H9 (cell line): ENCODE results near the gene GSE1. TPM values are rescaled to one million over a fixed set of nuclear protein-coding genes. Genes with fewer than 3 reads are reported as not detected.

Experiments
- DNase-seq: peaks from one replicate; pipeline ENCODE4 v3.0.0-alpha.2; 2017
- H2AFZ ChIP-seq: one replicate; pipeline ENCODE4 v1.6.1; 2013; ENCODE audit warnings: mild to moderate bottlenecking, low read length, control low read depth, moderate library complexity
- H2AK5ac ChIP-seq: 2 replicates; pipeline ENCODE4 v1.6.1; 2013; ENCODE audit warnings: low read length, control low read depth, mixed read lengths; ENCODE audit not compliant: insufficient read length
- H2BK120ac ChIP-seq: one replicate; pipeline ENCODE4 v1.6.1; 2013; ENCODE audit warnings: low read depth, mild to moderate bottlenecking, low read length, control low read depth, inconsistent platforms; ENCODE audit not compliant: poor library complexity, severe bottlenecking
- H2BK12ac ChIP-seq: 2 replicates; pipeline ENCODE4 v1.6.1; 2013; ENCODE audit warnings: low read length, control low read depth, mixed read lengths, low read depth; ENCODE audit not compliant: insufficient read length
- H2BK15ac ChIP-seq: 2 replicates; pipeline ENCODE4 v1.6.1; 2013; ENCODE audit warnings: low read depth, low read length, control low read depth
- H2BK20ac ChIP-seq: one replicate; pipeline ENCODE4 v1.6.1; 2013; ENCODE audit warnings: low read depth, mild to moderate bottlenecking, low read length, control low read depth, inconsistent platforms; ENCODE audit not compliant: poor library complexity, severe bottlenecking
- H2BK5ac ChIP-seq: 2 replicates; pipeline ENCODE4 v1.6.1; 2013; ENCODE audit warnings: low read length, control low read depth, mixed read lengths; ENCODE audit not compliant: insufficient read length
- H3K14ac ChIP-seq: 2 replicates; pipeline ENCODE4 v1.6.1; 2013; ENCODE audit warnings: low read length, control low read depth; ENCODE audit not compliant: insufficient read depth
- H3K18ac ChIP-seq: 2 replicates; pipeline ENCODE4 v1.6.1; 2013; ENCODE audit warnings: low read depth, mild to moderate bottlenecking, mixed read lengths, low read length, control low read depth; ENCODE audit not compliant: insufficient read length
- H3K23ac ChIP-seq: 2 replicates; pipeline ENCODE4 v1.6.1; 2013; ENCODE audit warnings: low read length, control low read depth, mixed read lengths, low read depth; ENCODE audit not compliant: insufficient read length
- H3K23me2 ChIP-seq: 2 replicates; pipeline ENCODE4 v1.6.1; 2013; ENCODE audit warnings: low read depth, mild to moderate bottlenecking, mixed read lengths, low read length, control low read depth; ENCODE audit not compliant: insufficient read length, poor library complexity, severe bottlenecking
- H3K27ac ChIP-seq: 2 replicates; pipeline ENCODE4 v1.5.1; 2013; ENCODE audit warnings: low read length, control low read depth, mixed read lengths, low read depth; ENCODE audit not compliant: insufficient read length
- H3K27me3 ChIP-seq: 2 replicates; pipeline ENCODE4 v1.6.1; 2013; ENCODE audit warnings: low read length, control low read depth, inconsistent platforms; ENCODE audit not compliant: insufficient read depth
- H3K4ac ChIP-seq: 2 replicates; pipeline ENCODE4 v1.6.1; 2013; ENCODE audit warnings: low read depth, mild to moderate bottlenecking, control low read depth, inconsistent platforms, low read length, moderate library complexity
- H3K4me1 ChIP-seq: 2 replicates; pipeline ENCODE4 v1.6.1; 2013; ENCODE audit warnings: low read length, control low read depth, inconsistent platforms; ENCODE audit not compliant: insufficient read depth
- H3K4me2 ChIP-seq: 2 replicates; pipeline ENCODE4 v1.6.1; 2013; ENCODE audit warnings: low read length, control low read depth, mixed read lengths; ENCODE audit not compliant: insufficient read length, insufficient read depth
- H3K56ac ChIP-seq: 2 replicates; pipeline ENCODE4 v1.6.1; 2013; ENCODE audit warnings: low read depth, mild to moderate bottlenecking, mixed read lengths, low read length, control low read depth; ENCODE audit not compliant: insufficient read length
- H3K79me1 ChIP-seq: 2 replicates; pipeline ENCODE4 v1.6.1; 2013; ENCODE audit warnings: low read depth, mild to moderate bottlenecking, moderate library complexity, low read length, control low read depth, inconsistent platforms; ENCODE audit not compliant: insufficient read depth, poor library complexity, severe bottlenecking
- H3K79me2 ChIP-seq: 2 replicates; pipeline ENCODE4 v1.6.1; 2013; ENCODE audit warnings: low read length, control low read depth, inconsistent platforms; ENCODE audit not compliant: insufficient read depth
- H3K9ac ChIP-seq: 2 replicates; pipeline ENCODE4 v1.6.1; 2013; ENCODE audit warnings: low read length, control low read depth, mixed read lengths; ENCODE audit not compliant: insufficient read length; ENCODE audit errors: extremely low read depth
- H3K9me3 ChIP-seq: one replicate; pipeline ENCODE4 v1.6.1; 2013; ENCODE audit warnings: low read depth, low read length, inconsistent platforms; ENCODE audit not compliant: control insufficient read depth
- H3T11ph ChIP-seq: one replicate; pipeline ENCODE4 v1.6.1; 2013; ENCODE audit warnings: mild to moderate bottlenecking, low read length, control low read depth, inconsistent platforms
- H4K20me1 ChIP-seq: one replicate; pipeline ENCODE4 v1.6.1; 2013; ENCODE audit not compliant: control insufficient read depth, insufficient read length, insufficient read depth
- H4K5ac ChIP-seq: 2 replicates; pipeline ENCODE4 v1.6.1; 2013; ENCODE audit warnings: low read depth, mild to moderate bottlenecking, mixed read lengths, low read length, control low read depth; ENCODE audit not compliant: insufficient read length
- H4K8ac ChIP-seq: replicated peaks from 2 replicates; pipeline ENCODE4 v1.6.1; 2013; ENCODE audit warnings: low read length, control low read depth, mixed read lengths, low read depth; ENCODE audit not compliant: insufficient read length
- H4K91ac ChIP-seq: 2 replicates; pipeline ENCODE4 v1.6.1; 2013; ENCODE audit warnings: low read depth, mild to moderate bottlenecking, moderate library complexity, mixed read lengths, low read length, control low read depth; ENCODE audit not compliant: insufficient read length
- H3K27ac Mint-ChIP-seq, 3 experiments: 2 replicates in 2 of 3; 3 replicates in 1 of 3; pipeline ENCODE4 v1.8.0; 2020 to 2021; ENCODE audit warnings: mixed read lengths in 3 of 3, mild to moderate bottlenecking in 1 of 3, moderate library complexity in 1 of 3
- H3K27me3 Mint-ChIP-seq: 2 replicates; pipeline ENCODE4 v1.8.0; 2021; ENCODE audit warnings: low read depth, mild to moderate bottlenecking, moderate library complexity, mixed read lengths
- H3K36me3 Mint-ChIP-seq, 3 experiments: 2 replicates in 2 of 3; 3 replicates in 1 of 3; pipeline ENCODE4 v1.8.0; 2020 to 2021; ENCODE audit warnings: low read depth in 3 of 3, mixed read lengths in 3 of 3; ENCODE audit not compliant: insufficient read depth in 1 of 3
- H3K4me1 Mint-ChIP-seq, 2 experiments: 2 replicates each; pipeline ENCODE4 v1.8.0; 2020; ENCODE audit warnings: mixed read lengths in 2 of 2
- H3K4me3 Mint-ChIP-seq, 2 experiments: 2 replicates in 1 of 2; 3 replicates in 1 of 2; pipeline ENCODE4 v1.8.0; 2020 to 2021; ENCODE audit warnings: mild to moderate bottlenecking in 2 of 2, mixed read lengths in 2 of 2, moderate library complexity in 1 of 2
- H3K9me3 Mint-ChIP-seq, 2 experiments: 2 replicates in 1 of 2; 3 replicates in 1 of 2; pipeline ENCODE4 v1.8.0; 2020; ENCODE audit warnings: mild to moderate bottlenecking in 2 of 2, mixed read lengths in 2 of 2, moderate library complexity in 1 of 2
- WGBS: extraction: QIAGEN DNeasy Blood & Tissue Kit; methylation state at CpG from one replicate; pipeline ENCODE4 v1.1.7; 2013; ENCODE audit warnings: missing lambda C conversion rate, low lambda C conversion rate, mixed read lengths; ENCODE audit not compliant: insufficient read length; ENCODE audit errors: extremely low coverage; 5-methylcytosine and 5-hydroxymethylcytosine counted together
- total RNA-seq: library from RNA; stranded (reverse); gene quantifications from 2 replicates; pipeline ENCODE4 v1.2.1, GENCODE V29; 2021
- TF ChIP-seq, protein P1 (sequence below): fragments of 200-600 bp; sonication (generic); conservative IDR thresholded peaks from 3 replicates; pipeline ENCODE4 v1.8.0; 2021; ENCODE audit warnings: antibody characterized with exemption, mild to moderate bottlenecking

Gene GSE1
- total RNA-seq, 1 experiment from 2014 or later, result 125 TPM

DNA sequence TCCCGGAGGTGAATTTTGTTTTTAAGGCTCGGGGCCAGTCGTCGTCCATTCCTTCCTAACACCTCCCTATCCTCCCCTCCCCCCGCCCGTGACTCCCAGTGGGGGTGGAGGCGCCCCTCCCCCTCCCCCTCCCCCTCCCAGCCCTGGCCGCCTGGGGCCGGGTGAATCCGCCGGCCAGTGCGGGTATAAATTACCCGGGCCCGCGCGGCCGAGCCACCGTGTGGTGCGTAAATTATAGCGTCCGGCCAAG lies 2.0 kb upstream of the GSE1 start:
- Histone ChIP-seq H3K4me2 (peak overlapping the region; percentile 55), H3K18ac (no peak overlapping the region), H2BK120ac (no peak overlapping the region), H2AFZ (no peak overlapping the region), H4K5ac (no peak overlapping the region), H2BK5ac (no peak overlapping the region), H4K8ac (no peak overlapping the region), H3K56ac (no peak overlapping the region), H3K79me2 (peaks cover under 1% of the 10 kb centered on the region; the same call in 1 of the 2 replicates), H3K4me1 (peaks cover 8% of the 10 kb centered on the region; the same call in 1 of the 2 replicates), H2AK5ac (no peak overlapping the region), H3K9ac (no peak overlapping the region), H2BK15ac (no peak overlapping the region), H3K4ac (no peak overlapping the region), H3K79me1 (no peaks in the 10 kb centered on the region), H2BK20ac (no peak overlapping the region), H3K9me3 (no peaks in the 10 kb centered on the region), H4K91ac (no peak overlapping the region), H3T11ph (no peak overlapping the region), H3K27ac (no peak overlapping the region), H3K27me3 (no peaks in the 10 kb centered on the region), H2BK12ac (no peak overlapping the region), H3K23ac (no peak overlapping the region), H3K14ac (peak overlapping the region; percentile 27), H4K20me1 (no peaks in the 10 kb centered on the region), H3K23me2 (peaks cover 27% of the 10 kb centered on the region)
- no CpG with 5 or more reads among the region's 21 CpGs for WGBS
- H3K4me3 Mint-ChIP-seq, result peak overlapping the region; percentile 56 to 77
- peak overlapping the region in 2 of 3 experiments; percentile 96 to 98; a peak in 2 of 7 replicates for H3K27ac Mint-ChIP-seq
- no peaks in the 10 kb centered on the region for H3K36me3 Mint-ChIP-seq
- TF ChIP-seq, protein P1, sequence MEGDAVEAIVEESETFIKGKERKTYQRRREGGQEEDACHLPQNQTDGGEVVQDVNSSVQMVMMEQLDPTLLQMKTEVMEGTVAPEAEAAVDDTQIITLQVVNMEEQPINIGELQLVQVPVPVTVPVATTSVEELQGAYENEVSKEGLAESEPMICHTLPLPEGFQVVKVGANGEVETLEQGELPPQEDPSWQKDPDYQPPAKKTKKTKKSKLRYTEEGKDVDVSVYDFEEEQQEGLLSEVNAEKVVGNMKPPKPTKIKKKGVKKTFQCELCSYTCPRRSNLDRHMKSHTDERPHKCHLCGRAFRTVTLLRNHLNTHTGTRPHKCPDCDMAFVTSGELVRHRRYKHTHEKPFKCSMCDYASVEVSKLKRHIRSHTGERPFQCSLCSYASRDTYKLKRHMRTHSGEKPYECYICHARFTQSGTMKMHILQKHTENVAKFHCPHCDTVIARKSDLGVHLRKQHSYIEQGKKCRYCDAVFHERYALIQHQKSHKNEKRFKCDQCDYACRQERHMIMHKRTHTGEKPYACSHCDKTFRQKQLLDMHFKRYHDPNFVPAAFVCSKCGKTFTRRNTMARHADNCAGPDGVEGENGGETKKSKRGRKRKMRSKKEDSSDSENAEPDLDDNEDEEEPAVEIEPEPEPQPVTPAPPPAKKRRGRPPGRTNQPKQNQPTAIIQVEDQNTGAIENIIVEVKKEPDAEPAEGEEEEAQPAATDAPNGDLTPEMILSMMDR, result no peak
- DNase-seq, result no peak
- H3K27me3 Mint-ChIP-seq, result peaks cover 13% of the 10 kb centered on the region
- H3K9me3 Mint-ChIP-seq, result peaks cover 0 to 2% of the 10 kb centered on the region in 2 experiments; a peak in 2 of 5 replicates
- H3K4me1 Mint-ChIP-seq, result peaks cover 50 to 51% of the 10 kb centered on the region in 2 experiments
